ENCODE data around the gene SPACA6. TPM values are rescaled to one million over a fixed set of nuclear protein-coding genes. Genes with fewer than 3 reads are reported as not detected.
A peak's percentile ranks its signal among the peaks of the same experiment; 100 is the strongest.

The SPACA6 gene
- total RNA-seq, 1 experiment from 2014 or later, result 13.3 TPM

DNA sequence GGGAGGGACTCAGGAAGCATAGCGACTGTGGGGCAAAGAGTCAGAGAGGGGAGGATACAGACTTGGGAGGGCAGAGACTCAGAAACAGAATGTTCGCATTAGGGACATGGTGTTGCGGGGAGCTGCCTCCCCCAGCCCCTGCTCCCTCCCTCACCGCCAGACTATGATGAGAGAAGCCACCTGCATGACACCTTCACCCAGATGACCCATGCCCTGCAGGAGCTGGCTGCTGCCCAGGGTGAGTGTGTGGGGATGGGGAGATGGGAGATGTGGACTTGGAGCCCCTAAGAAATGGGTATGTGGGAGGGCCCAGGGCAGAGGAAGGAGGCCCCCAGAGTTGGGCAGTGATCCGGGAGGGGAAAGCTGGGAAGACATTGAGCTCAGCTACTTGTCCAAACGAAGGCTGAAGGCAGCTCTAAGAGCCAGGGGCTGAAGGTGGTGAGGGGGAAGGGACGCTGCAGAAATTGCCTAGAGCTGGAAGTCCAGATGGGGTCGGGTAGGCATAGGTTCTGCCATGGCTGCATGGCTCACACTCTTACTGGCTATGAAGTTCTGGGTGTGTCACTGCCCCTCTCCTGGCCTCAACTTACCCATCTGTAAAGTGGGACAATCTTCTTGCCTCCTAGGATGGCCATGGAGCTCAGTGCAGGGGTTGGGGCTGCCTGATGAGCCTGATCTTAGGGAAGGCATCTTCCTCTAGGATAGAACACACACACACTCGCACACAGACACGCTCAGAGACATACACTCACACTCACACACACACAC lies 1.4 kb downstream of the SPACA6 start:
- DNase-seq (ENCODE audit: low spot score), result no peak
- Mint-ChIP-seq H3K27ac (0 out of 2 replicates have a peak overlapping the region, but pooled peaks have one; percentile 24), H3K4me1 (peaks cover 25% of the 10 kb centered on the region), H3K36me3 (peaks cover 18% of the 10 kb centered on the region), H3K4me3 (no peak overlapping the region), H3K27me3 (ENCODE audit: low read depth) (no peaks in the 10 kb centered on the region; the same call in 1 of the 2 replicates), H3K9me3 (no peaks in the 10 kb centered on the region)
- ATAC-seq, result no peak
- POLR2A ChIA-PET, result interaction anchor here (1.1 kb wide), 1 partner anchor 10 kb away, joined by 3 read pairs; no protein-coding TSS in a partner anchor
- TF ChIP-seq FOXK1 (CRISPR knock-in tag; IDR thresholded peaks at IDR 0.05) (no peak), SOX15 (CRISPR knock-in tag; IDR thresholded peaks at IDR 0.05) (no peak), JUN (CRISPR knock-in tag; IDR thresholded peaks at IDR 0.05) (no peak), TEAD1 (CRISPR knock-in tag; IDR thresholded peaks at IDR 0.05) (no peak), NFATC4 (CRISPR knock-in tag; IDR thresholded peaks at IDR 0.05) (no peak), KAT7 (CRISPR knock-in tag; IDR thresholded peaks at IDR 0.05; ENCODE audit: borderline replicate concordance) (no peak), ZNF232 (CRISPR knock-in tag; IDR thresholded peaks at IDR 0.05) (no peak), ZNF317 (CRISPR knock-in tag; IDR thresholded peaks at IDR 0.05; ENCODE audit: borderline replicate concordance, low read depth) (no peak), FOXJ3 (CRISPR knock-in tag; IDR thresholded peaks at IDR 0.05; ENCODE audit: borderline replicate concordance) (no peak)
- TF ChIP-seq, protein P1, sequence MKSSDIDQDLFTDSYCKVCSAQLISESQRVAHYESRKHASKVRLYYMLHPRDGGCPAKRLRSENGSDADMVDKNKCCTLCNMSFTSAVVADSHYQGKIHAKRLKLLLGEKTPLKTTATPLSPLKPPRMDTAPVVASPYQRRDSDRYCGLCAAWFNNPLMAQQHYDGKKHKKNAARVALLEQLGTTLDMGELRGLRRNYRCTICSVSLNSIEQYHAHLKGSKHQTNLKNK (CRISPR knock-in tag; IDR thresholded peaks at IDR 0.05), result no peak
- TF ChIP-seq, protein P2, sequence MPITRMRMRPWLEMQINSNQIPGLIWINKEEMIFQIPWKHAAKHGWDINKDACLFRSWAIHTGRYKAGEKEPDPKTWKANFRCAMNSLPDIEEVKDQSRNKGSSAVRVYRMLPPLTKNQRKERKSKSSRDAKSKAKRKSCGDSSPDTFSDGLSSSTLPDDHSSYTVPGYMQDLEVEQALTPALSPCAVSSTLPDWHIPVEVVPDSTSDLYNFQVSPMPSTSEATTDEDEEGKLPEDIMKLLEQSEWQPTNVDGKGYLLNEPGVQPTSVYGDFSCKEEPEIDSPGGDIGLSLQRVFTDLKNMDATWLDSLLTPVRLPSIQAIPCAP (CRISPR knock-in tag; IDR thresholded peaks at IDR 0.05), result no peak
- TF ChIP-seq, protein P3, sequence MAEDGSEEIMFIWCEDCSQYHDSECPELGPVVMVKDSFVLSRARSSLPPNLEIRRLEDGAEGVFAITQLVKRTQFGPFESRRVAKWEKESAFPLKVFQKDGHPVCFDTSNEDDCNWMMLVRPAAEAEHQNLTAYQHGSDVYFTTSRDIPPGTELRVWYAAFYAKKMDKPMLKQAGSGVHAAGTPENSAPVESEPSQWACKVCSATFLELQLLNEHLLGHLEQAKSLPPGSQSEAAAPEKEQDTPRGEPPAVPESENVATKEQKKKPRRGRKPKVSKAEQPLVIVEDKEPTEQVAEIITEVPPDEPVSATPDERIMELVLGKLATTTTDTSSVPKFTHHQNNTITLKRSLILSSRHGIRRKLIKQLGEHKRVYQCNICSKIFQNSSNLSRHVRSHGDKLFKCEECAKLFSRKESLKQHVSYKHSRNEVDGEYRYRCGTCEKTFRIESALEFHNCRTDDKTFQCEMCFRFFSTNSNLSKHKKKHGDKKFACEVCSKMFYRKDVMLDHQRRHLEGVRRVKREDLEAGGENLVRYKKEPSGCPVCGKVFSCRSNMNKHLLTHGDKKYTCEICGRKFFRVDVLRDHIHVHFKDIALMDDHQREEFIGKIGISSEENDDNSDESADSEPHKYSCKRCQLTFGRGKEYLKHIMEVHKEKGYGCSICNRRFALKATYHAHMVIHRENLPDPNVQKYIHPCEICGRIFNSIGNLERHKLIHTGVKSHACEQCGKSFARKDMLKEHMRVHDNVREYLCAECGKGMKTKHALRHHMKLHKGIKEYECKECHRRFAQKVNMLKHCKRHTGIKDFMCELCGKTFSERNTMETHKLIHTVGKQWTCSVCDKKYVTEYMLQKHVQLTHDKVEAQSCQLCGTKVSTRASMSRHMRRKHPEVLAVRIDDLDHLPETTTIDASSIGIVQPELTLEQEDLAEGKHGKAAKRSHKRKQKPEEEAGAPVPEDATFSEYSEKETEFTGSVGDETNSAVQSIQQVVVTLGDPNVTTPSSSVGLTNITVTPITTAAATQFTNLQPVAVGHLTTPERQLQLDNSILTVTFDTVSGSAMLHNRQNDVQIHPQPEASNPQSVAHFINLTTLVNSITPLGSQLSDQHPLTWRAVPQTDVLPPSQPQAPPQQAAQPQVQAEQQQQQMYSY (CRISPR knock-in tag; IDR thresholded peaks at IDR 0.05), result no peak
- TF ChIP-seq, protein P4, sequence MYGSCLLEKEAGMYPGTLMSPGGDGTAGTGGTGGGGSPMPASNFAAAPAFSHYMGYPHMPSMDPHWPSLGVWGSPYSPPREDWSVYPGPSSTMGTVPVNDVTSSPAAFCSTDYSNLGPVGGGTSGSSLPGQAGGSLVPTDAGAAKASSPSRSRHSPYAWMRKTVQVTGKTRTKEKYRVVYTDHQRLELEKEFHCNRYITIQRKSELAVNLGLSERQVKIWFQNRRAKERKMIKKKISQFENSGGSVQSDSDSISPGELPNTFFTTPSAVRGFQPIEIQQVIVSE (CRISPR knock-in tag; IDR thresholded peaks at IDR 0.05; ENCODE audit: borderline replicate concordance), result no peak
- TF ChIP-seq, protein P5, sequence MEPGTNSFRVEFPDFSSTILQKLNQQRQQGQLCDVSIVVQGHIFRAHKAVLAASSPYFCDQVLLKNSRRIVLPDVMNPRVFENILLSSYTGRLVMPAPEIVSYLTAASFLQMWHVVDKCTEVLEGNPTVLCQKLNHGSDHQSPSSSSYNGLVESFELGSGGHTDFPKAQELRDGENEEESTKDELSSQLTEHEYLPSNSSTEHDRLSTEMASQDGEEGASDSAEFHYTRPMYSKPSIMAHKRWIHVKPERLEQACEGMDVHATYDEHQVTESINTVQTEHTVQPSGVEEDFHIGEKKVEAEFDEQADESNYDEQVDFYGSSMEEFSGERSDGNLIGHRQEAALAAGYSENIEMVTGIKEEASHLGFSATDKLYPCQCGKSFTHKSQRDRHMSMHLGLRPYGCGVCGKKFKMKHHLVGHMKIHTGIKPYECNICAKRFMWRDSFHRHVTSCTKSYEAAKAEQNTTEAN (CRISPR knock-in tag; IDR thresholded peaks at IDR 0.05), result no peak
- TF ChIP-seq, protein P6, sequence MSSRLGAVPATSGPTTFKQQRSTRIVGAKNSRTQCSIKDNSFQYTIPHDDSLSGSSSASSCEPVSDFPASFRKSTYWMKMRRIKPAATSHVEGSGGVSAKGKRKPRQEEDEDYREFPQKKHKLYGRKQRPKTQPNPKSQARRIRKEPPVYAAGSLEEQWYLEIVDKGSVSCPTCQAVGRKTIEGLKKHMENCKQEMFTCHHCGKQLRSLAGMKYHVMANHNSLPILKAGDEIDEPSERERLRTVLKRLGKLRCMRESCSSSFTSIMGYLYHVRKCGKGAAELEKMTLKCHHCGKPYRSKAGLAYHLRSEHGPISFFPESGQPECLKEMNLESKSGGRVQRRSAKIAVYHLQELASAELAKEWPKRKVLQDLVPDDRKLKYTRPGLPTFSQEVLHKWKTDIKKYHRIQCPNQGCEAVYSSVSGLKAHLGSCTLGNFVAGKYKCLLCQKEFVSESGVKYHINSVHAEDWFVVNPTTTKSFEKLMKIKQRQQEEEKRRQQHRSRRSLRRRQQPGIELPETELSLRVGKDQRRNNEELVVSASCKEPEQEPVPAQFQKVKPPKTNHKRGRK (CRISPR knock-in tag; IDR thresholded peaks at IDR 0.05; ENCODE audit: borderline replicate concordance), result no peak
- TF ChIP-seq, protein P7, sequence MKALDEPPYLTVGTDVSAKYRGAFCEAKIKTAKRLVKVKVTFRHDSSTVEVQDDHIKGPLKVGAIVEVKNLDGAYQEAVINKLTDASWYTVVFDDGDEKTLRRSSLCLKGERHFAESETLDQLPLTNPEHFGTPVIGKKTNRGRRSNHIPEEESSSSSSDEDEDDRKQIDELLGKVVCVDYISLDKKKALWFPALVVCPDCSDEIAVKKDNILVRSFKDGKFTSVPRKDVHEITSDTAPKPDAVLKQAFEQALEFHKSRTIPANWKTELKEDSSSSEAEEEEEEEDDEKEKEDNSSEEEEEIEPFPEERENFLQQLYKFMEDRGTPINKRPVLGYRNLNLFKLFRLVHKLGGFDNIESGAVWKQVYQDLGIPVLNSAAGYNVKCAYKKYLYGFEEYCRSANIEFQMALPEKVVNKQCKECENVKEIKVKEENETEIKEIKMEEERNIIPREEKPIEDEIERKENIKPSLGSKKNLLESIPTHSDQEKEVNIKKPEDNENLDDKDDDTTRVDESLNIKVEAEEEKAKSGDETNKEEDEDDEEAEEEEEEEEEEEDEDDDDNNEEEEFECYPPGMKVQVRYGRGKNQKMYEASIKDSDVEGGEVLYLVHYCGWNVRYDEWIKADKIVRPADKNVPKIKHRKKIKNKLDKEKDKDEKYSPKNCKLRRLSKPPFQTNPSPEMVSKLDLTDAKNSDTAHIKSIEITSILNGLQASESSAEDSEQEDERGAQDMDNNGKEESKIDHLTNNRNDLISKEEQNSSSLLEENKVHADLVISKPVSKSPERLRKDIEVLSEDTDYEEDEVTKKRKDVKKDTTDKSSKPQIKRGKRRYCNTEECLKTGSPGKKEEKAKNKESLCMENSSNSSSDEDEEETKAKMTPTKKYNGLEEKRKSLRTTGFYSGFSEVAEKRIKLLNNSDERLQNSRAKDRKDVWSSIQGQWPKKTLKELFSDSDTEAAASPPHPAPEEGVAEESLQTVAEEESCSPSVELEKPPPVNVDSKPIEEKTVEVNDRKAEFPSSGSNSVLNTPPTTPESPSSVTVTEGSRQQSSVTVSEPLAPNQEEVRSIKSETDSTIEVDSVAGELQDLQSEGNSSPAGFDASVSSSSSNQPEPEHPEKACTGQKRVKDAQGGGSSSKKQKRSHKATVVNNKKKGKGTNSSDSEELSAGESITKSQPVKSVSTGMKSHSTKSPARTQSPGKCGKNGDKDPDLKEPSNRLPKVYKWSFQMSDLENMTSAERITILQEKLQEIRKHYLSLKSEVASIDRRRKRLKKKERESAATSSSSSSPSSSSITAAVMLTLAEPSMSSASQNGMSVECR (CRISPR knock-in tag; IDR thresholded peaks at IDR 0.05; ENCODE audit: borderline replicate concordance), result no peak
- TF ChIP-seq, protein P8, sequence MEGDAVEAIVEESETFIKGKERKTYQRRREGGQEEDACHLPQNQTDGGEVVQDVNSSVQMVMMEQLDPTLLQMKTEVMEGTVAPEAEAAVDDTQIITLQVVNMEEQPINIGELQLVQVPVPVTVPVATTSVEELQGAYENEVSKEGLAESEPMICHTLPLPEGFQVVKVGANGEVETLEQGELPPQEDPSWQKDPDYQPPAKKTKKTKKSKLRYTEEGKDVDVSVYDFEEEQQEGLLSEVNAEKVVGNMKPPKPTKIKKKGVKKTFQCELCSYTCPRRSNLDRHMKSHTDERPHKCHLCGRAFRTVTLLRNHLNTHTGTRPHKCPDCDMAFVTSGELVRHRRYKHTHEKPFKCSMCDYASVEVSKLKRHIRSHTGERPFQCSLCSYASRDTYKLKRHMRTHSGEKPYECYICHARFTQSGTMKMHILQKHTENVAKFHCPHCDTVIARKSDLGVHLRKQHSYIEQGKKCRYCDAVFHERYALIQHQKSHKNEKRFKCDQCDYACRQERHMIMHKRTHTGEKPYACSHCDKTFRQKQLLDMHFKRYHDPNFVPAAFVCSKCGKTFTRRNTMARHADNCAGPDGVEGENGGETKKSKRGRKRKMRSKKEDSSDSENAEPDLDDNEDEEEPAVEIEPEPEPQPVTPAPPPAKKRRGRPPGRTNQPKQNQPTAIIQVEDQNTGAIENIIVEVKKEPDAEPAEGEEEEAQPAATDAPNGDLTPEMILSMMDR (IDR thresholded peaks at IDR 0.05), result no peak
- CTCF ChIA-PET, result interaction anchor here (0.6 to 1.5 kb wide), 4 partner anchors 29 to 94 kb away, joined by 3 to 7 read pairs (median 4); partner anchors contain the start of gene HAS1

Data from WTC11 (cell line).